HG03565 (cell line): ENCODE data around the gene PTPRM.
"Not testable (repeated sequence)": the region's sequence is repeated elsewhere in the genome, so short reads cannot be mapped to it uniquely, and the experiment has no call there.

ENCODE experiments used
- ATAC-seq: cut with Tn5 transposase; IDR thresholded peaks from one replicate; pipeline ENCODE4 v1.9.1; 2021; ENCODE audit warnings: mild to moderate bottlenecking, moderate library complexity; ENCODE audit not compliant: unreplicated experiment

PTPRM gene

DNA sequence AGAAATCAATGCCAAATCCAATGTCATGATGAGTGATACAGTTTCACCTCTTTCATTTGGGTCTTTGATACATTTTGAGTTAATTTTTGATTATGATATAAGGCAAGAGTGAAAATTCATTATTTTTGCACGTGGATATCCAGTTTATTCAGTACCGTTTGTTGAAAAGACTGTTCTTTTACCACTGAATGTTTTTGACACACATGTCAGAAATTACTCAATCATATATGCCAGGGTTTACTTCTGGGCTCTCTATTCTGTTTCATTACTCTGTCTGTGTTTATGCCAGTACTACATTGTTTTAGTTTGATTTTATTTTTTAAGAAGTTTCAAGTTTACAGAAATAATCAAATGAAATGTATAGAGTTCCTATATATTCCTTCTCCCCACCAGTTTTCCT is 154.4 kb downstream of the PTPRM start:
- ATAC-seq: no peak

DNA sequence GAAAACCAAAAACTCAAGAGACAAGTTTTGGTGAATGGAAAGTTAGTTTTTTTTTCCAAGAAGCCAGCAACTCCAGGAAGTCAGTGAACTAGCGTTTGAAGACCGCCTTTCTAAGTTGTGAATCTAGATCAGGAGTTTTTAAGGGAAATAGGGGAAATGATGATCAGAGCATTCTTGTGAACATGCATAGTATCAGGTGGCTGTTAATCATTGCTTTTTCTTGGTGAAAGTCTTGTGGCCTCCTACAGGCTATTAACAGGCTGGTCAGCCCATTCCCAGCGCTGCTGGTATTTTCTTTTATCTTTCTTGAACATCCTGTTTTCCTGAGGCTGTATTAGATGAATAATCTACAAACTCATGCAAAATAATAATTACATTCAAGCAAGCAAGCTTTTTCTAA is 155.8 kb downstream of the PTPRM start:
- no peak for ATAC-seq

DNA sequence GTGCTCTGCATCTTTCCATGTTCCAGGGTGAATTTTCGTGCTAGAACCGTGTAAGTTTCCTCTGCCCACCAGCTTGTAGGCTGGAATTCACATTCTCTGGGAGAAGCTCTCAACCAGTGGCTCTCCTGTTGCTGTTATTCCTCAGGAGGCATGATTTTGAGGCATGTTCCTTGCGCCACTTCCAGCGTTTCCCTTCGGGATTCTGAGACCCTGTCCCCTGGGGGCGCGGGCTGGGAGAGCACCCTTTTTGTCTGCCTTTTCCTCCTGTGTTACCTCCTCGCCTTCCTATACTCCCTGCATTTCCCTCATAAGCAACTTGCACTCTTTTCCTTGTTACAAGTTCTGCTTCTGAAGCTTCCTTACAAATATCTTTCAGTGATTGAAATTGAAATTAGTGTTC is 156.4 kb downstream of the PTPRM start:
- no peak for ATAC-seq

DNA sequence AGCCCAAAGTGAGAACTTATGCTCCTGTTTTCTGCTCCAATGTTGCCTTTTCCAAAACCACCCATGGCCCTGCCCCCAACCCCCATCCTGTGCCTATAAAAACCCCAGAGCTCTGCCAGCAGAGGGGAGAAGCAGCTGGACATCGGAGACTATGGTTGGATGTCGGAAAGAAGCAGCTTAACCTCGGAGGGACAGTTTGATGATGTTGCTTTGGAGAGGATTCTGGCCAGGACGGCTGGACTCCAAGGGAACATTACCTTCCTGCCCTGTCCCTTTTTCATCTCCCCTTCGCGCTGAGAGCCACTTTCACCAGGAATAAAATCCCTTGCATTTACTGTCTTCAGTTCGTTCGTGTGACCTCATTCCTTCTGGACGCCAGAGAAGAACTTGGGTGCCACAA is 158.4 kb downstream of the PTPRM start:
- ATAC-seq: no peak

DNA sequence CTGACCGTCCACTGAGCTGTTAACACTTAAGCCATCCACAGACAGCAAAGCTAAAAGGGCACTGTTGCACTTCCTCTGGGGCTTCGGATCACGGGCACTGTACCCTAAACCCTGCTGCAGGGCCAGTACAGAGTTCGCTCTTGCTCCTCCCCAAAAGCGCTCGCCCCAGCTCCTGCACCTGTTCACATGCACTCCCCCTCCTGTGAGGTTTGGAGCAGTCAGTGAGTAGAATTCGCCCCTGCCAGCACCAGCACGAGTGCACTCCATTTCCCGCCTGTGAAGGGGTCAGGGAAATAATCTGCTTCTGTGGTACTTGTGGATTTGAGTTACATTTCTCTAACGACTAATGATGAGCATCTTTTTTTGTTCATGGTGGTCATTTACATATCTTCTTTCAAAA is 158.8 kb downstream of the PTPRM start:
- no peak for ATAC-seq

DNA sequence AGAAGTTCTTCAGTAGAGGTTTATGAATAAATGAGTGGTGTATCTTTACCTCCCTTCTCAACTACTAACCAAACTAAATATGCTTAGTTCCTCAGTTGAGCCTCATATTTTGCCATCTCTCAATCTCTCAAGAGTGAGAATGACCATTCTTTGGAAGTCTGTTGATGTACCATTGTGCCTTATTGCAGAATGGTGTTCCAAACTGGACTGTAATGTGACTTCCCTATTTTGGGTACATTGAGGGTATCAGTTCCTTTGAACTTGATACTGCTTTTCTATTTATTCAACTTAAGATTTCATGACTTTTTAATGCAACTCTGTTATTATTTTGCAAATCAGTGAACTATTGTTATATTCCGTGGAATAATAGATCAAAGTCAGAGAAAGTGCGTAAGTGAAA is 159.4 kb downstream of the PTPRM start:
- ATAC-seq: no peak

DNA sequence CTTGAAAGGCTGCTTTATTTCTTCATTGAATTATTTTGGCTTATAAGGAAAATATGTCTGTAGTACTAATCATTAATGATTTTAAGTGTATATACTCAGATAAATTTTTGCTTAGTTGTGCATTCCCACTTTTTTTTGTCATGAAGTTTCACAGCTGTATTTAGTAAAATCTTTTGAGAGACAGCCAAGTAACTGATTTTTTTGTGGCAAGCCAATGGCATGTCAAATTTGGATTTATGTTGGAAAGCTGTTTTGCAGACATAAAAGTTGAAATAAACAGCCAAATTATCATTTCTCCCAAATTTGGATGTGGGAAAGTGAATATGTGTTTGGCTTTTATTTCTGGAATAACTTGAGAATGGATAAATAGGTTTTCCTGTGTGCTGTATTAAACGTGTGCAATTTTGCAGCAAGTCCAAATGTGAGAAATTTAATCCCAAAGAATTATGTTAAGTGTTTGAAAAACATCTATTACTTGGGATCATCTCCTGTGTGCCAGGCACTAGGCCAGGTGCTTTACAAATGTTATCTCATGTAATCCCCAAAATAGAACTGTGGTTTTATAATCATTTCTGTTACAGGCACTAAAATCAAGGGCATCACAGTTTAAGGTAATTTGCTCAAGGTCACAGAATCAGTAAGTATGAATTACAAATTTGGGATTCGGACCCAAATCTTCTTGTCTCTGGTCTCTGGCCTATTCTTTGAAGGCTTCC is 160.4 kb downstream of the PTPRM start:
- ATAC-seq: no peak

DNA sequence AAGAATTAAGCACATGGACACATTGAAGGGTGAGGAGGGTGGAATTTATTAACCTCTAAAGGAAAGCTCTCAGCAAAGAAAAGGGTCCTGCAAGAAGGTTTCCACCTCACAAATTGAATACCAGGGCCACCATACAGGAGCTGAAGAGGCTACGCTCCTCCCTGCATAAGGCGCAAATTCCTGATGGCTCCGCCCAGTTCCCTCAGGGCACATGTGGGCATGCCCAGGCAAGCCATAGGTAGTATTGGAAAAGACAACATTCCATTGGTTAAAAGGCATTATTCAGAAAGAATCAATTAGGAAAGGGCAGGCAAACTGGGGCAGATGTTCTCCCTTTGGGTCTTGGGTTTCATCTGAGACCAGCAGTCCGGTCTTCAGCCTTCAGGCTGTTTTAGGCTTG is 161.2 kb downstream of the PTPRM start:
- no peak for ATAC-seq

DNA sequence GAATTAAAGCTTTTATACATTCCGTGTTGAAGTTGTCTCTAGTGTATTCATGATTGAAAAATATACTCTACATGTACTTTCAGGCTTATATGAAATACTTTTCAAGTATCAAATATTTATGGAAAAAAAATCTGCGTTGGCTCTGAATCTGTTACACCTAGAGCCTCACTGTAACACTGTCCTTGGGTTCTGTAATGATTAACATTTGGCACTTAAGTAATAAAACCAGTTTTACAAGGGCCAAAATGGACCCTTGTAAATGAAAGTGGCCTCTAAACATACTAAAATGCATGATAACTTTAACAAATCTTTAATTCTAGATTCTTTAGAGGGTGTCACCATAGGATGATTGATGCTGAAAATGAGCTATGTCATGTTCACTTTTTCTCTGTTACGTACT is 162.8 kb downstream of the PTPRM start:
- ATAC-seq: no peak

DNA sequence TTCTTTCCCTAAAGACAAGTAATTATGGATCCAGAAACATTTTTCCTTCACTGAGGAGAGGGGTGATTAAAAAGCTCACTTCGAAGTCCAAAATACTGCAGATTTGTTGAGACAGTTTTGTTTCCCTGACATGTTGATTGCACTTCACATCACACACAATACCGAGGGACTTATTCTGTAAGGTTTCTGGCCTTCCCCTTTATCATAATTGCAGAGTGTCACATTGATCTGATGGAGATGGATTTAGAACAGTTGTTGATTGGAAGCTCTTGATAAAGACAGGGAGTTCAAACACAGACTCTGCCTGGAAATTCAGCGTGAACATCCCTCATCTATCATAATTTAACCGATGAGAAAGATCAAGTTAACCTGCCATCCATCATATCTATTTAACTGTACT is 163.6 kb downstream of the PTPRM start:
- ATAC-seq: no peak

DNA sequence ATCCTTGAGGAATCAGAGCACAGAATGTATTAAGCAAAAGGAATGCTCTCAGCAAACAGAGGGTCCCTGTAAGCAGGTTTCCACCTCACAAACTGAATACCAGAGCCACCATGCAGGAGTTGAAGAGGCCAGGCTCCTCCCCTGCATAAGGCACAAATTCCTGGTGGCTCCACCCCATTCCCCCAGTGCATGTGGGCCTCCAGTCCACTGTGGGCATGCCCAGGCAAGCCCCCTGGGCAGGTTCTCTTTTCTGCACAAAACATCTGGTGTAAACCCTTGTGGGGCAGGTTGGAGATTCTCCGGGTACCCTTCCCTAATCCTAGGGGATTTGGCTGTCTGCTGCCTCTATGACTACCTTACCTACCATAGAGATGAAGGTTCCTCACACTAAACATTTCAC is 166.5 kb downstream of the PTPRM start:
- ATAC-seq: no peak

DNA sequence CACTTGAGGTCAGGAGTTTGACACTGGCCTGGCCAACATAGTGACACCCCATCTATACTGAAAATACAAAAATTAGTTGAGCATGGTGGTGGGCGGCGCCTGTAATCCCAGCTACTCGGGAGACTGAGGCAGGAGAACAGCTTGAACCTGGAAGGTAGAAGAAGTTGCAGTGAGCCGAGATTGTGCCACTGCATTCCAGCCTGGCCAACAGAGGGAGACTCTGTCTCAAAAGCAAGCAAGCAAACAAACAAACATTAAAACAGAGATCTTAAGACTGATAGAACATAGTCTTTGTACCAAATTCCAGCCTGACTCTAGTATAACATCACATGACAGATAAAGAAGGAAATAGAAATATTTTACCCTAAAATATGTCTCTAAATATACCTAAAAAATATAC is 168.1 kb downstream of the PTPRM start:
- ATAC-seq: no peak

DNA sequence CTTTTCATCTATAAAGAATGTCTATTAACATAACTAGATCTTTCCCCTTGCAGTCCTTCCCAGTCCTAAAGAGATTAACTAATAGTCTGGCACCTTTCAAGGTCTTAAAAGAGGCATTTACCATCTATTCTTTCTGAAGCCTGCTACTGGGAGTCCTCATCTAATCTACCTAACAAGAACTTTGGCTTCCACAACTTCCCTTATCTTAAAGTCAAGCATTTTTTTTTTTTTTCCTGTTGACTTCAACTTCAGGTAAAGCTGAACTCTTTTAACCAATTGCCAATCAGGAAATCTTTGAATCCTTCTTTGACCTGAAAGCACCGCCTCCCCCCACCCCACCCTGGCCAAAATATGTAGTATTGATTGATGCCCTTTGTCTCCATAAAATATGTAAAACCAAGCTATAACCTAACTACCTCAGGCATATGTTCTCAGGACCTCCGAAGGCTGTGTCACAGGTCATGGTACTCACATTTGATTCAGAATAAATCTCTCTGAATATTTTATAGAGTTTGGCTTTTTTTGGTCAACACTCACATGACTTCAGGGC is 168.6 kb downstream of the PTPRM start:
- no peak for ATAC-seq

DNA sequence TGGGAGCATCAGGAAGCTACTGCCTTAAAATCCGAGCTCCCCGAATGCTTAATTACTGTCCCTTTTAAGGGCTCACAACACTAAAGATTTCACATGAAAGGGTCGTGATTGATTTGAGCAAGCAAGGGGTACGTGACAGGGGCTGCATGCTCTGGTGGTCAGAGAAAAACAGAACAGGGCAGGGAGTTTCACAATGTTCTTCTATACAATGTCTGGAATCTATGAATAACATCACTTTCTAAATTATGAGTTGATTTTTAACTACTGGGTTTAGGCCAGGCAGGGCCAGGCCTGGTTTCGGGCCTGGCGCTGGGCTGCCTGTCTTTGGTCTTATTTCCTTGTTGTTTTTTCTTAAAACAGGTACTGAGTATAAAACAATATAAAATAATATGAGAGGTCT is 169.4 kb downstream of the PTPRM start:
- not testable (repeated sequence) for ATAC-seq

DNA sequence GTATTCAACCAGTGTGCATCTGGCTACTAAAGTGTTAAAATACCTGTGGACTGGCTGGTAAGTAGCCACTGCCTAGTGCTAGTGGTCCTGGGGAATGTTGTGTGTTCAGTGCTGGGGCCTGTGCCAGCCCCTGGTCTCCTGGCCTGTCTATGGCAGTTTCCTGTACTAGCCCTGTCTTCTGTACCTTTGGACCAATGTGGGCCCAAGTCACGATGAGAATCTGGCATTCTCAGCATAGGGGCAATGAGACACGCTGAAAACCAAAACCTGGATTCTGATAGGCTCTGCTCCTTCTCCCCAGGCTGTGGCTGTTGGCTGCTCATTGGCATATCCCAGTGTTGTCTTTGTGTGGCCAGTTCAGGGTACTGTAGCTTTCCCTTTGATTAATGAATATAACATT is 170.4 kb downstream of the PTPRM start:
- ATAC-seq: no peak

DNA sequence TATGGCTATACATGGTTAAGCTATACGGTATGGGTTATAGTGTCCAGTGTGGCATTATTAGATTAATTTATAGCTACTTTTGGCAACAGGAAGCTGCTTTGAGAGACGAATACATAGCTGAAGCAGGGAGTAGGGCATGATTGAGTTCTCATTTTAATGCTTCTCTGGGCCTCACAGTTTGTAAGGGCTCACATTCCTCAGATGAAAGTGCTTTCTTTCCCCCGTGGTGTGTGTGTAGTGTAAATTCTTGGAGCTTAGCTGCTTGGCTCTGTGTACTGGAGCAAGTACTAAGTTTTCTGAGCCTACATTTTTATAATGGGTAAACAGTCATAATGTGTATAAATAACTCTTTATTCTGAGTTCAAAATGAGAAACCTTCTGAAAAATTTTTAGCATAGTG is 173.7 kb downstream of the PTPRM start:
- no peak for ATAC-seq

DNA sequence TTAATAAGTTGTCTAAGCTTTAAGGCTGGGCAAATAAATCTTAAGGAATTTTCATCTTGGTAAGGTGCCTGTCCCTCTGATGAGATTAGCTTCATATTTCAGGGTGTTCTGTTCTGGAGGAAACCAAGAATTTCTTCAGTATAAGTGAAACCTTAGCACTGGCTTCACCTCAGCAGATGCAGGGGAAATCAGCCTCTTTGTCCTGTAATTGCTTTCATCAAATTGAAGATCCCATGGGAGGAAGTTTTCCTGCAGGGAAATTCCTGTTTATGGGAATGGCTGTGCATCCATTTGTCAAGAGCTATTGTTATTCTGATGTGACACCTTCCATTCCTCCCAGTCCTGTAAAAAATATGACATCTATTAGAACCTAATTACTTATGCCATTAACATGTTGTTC is 174.5 kb downstream of the PTPRM start:
- ATAC-seq: no peak

DNA sequence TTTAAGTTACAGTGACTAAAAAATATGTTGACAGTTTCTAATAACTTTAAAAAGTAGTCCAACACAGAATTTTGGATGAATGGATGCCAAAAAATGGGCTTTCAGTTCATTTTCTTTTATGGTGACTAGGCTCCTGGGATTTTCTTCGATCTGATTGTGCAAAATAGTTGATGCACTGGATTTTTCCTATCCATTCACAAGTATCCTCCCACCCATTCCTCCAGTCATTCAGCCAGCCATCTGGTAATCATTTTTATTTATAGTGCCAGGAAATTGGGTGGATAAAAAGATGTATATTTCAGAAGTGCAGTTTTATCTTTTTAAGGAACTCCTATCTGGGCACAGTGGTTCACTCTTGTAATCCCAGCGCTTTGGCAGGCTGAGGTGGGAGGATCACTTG is 175.1 kb downstream of the PTPRM start:
- ATAC-seq: no peak

DNA sequence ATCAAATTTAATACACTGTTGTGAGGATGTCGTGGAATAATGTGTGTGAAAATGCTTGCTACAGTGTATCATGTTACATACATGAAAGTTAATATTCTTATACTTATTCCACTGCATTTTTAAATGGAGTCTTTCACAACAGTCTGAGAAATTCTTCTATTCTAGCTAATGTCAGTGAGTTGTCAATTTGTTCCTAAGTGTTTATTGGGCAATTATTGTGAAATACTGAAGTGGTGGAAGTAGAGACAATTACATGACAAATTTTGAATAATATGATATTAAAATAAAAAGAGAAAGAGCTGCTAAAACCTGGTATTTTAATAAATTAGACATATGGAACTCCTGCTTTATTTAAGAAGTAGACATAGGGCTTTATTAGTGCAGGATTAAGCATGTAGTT is 176.1 kb downstream of the PTPRM start:
- no peak for ATAC-seq

DNA sequence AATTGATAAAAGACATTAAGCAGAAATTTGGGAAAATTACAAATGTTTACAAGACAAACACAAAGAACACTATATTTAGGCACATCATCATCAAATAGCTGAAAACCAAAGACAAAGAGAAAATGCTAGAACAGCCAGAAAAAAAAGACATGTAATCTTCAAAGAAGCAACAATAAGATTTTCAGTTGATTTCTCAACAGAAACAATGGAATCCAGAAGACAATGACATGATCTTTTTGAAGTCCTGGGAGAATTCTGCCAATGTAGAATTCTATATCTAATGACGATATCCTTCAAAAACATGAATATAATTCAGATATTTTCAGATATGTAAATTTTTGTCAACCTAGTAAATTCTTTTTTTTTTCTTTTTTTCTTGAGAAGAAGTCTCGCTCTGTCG is 179.0 kb downstream of the PTPRM start:
- ATAC-seq: no peak

DNA sequence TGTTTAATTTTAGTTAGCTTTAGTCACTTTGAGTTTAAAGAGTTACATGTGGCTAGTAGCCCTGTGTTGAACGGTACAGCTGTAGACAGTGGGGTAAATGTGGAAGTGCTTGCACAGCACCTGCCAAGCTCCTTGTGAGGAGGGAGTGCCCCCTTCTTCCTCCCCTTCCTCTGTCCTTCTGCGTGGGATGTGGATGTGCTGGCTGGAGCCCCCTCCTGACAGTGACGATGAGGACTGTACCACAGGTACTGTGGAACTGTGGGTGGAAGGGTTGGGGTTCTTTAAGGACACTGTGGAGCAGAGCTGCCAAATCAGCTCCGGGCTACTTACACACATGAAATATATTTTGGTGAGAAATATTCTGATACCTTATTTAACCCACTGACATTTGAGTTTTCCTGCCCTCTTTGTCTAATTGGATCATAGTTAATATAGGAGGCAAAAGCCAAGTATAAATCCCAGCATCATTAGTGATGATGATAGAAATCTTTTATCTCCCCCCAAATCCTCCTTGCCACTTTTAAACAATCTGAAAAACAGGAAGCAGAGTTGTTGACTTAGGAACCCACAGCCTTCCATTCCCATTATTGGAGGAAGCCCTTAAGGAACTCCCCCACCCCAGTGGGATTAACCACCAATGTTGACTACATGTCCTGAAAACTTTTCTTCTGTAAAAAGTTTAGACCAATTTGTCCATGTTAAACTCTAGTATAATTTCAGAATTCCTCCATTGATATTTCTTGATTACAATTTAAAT is 181.3 kb downstream of the PTPRM start:
- no peak for ATAC-seq

DNA sequence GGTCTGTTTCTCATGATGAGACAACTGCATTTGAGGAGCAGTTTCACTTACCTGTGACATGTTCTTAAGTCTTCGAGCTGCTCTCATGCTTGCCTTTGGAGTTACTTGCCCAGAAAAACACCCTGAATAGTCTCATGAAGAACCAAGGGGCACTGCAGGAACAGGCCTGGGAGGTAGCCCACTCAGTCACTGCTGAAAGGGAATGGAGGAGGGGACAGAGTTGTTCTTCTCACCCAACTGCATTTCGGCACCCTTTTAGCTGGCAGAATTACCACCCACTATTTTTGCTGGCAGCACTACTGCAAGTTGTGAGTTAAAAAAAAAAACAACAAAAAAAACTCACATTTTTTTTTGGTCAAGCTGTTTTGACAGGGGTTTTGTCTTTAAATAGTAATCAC is 181.9 kb downstream of the PTPRM start:
- ATAC-seq: no peak
